Activated T-cell treated with anti-CD3 and anti-CD28 coated beads, Interleukin-2, amount 50 U/mL, for 24 hours (primary cell): ENCODE measurements around the gene PRKAR2A.
"Not testable (repeated sequence)": the region's sequence is repeated elsewhere in the genome, so short reads cannot be mapped to it uniquely, and the experiment has no call there.

ENCODE experiments used
- DNase-seq: peaks from one replicate; pipeline ENCODE4 v3.0.0-alpha.2; 2020
- H3K27ac Mint-ChIP-seq: 2 replicates; pipeline ENCODE4 v1.8.0; 2020; ENCODE audit warnings: mild to moderate bottlenecking, mixed read lengths
- H3K27me3 Mint-ChIP-seq: 2 replicates; pipeline ENCODE4 v1.8.0; 2020; ENCODE audit warnings: mixed read lengths
- H3K36me3 Mint-ChIP-seq: 2 replicates; pipeline ENCODE4 v1.8.0; 2020; ENCODE audit warnings: low read depth, mixed read lengths
- H3K4me1 Mint-ChIP-seq: 2 replicates; pipeline ENCODE4 v1.8.0; 2020; ENCODE audit warnings: low read depth, mixed read lengths
- H3K4me3 Mint-ChIP-seq: 2 replicates; pipeline ENCODE4 v1.8.0; 2020; ENCODE audit warnings: mild to moderate bottlenecking, moderate library complexity, mixed read lengths
- H3K9me3 Mint-ChIP-seq: 2 replicates; pipeline ENCODE4 v1.8.0; 2020; ENCODE audit warnings: mixed read lengths

Gene PRKAR2A

DNA sequence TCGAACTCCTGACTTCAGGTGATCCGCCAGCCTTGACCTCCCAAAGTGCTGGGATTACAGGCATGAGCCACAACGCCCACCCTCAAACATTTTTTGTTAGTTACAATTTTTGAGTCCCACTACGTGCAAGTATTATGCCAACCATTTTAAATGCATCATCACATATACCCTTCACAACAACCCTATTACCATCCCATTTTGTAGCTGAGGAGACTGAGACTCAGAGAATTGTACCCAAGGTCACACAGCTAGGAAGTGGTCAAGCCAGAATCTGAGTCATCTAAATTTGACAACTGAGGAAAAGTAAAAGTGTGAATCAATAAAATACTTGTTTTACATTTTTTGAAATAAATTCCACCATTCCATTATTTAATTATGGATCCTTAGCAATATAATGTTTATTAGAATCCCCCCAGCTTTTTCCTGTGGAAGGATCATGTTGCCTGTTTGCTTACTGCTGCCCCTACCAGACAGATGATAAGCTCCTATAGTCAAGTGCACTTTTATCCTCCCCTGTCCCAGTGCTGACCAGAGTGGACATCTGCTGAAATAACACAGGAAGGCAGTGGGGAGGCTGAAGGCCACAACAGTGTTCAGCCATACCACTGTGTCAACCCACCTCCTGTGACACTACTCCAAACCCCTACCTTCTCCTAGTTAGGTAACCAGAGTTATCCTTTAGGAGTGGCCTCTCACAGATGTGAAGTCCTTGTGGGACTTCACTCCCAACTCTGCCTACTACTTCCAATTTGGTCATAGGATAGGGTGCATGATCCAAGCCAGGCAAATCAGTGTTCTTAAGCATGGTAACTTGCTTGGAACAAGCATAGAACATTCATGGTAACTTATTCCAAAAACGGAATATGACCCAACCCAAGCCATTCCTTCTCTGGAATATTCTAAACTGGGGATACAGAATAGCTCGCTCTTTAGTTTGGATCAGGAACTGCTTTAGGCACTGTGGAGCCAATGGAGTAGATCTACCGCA, 28.1 kb downstream of the PRKAR2A start:
- Mint-ChIP-seq H3K4me1 (peaks cover 36% of the 10 kb centered on the region), H3K9me3 (no peaks in the 10 kb centered on the region)

DNA sequence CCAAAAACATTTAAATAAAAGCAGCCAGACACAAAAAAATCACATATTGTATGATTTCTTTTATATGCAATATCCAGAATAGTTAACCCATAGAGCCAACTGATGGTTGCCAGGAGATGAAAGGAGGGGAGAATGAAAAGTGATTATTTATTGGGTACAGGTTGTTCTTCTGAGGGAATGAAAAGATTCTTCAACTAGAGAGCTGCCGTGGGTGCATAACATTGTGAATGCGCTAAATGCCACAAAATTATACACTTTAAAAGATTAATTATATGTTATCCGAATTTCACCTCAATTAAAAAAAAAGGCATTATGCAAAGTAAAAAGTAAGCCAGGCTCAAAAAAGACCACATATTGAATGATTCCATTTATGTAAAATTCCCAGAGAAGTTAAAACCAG, 36.1 kb downstream of the PRKAR2A start:
- Mint-ChIP-seq H3K36me3 (peaks cover 4% of the 10 kb centered on the region), H3K27me3 (no peaks in the 10 kb centered on the region), H3K4me3 (no peak overlapping the region), H3K4me1 (peaks cover 36% of the 10 kb centered on the region), H3K9me3 (no peaks in the 10 kb centered on the region), H3K27ac (peak overlapping the region; percentile 41)
- DNase-seq = no peak

More for the DNA sequence above, 28.1 kb downstream of the PRKAR2A start:
- no peak for DNase-seq
- Mint-ChIP-seq H3K4me3 (no peak overlapping the region), H3K27me3 (no peaks in the 10 kb centered on the region), H3K27ac (no peak overlapping the region), H3K36me3 (peaks cover 12% of the 10 kb centered on the region)

DNA sequence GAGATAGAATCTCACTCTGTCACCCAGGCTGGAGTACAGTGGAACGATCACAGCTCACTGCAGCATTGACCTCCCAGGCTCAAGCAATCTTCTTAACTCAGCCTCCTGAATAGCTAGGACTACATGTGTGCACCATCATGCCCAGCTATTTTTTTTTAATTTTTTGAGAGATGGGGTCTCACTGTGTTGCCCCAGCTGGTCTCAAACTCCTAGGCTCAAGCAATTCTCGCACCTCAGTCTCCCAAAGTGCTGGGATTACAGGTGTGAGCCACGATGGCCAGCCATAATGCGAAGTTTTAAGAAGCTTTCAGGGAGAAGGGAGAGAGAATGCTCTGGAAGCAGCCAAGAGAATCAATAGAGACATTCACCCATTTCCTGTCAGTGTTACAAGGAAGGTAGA, 42.7 kb downstream of the PRKAR2A start:
- Mint-ChIP-seq H3K4me3 (no peak overlapping the region), H3K27ac (no peak overlapping the region), H3K9me3 (no peaks in the 10 kb centered on the region), H3K27me3 (no peaks in the 10 kb centered on the region), H3K4me1 (peaks cover 6% of the 10 kb centered on the region), H3K36me3 (peaks cover 10% of the 10 kb centered on the region)
- no peak for DNase-seq

DNA sequence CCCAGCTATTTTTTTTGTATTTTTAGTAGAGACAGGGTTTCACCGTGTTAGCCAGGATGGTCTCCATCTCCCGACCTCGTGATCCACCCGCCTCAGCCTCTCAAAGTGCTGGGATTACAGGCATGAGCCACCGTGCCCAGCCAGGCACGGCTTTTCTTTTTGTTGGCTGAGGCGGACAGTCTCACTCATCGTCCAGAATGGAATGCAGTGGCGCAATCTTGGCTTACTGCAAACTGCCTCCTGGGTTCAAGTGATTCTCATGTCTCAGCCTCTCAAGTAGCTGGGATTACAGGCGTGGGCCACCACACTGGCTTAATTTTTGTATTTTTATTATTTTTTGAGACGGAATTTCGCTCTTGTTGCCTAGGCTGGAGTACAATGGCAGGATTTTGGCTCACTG, 46.8 kb downstream of the PRKAR2A start:
- not testable (repeated sequence) for DNase-seq, H3K4me1 Mint-ChIP-seq, H3K27me3 Mint-ChIP-seq, H3K4me3 Mint-ChIP-seq, H3K27ac Mint-ChIP-seq, H3K9me3 Mint-ChIP-seq
- peaks cover 11% of the 10 kb centered on the region for H3K36me3 Mint-ChIP-seq

DNA sequence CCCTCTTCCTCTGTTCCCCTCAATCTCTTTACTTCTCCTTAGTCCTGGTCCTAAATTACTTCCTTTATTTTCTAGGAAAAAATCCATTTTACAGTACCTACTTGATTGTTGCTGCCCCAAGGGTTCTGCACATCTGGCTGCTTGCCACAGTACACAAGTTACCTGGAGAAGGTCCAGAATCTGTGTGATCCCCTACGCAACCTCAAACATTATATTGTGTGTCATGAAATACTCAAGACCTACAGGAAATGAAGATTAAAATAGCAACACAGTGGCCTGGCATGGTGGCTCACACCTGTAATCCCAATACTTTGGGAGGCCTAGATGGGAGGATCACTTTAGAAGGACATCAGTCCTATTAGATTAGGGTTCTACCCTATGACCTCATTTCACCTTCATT, 48.7 kb downstream of the PRKAR2A start:
- Mint-ChIP-seq H3K4me1 (no peaks in the 10 kb centered on the region), H3K4me3 (no peak overlapping the region), H3K9me3 (no peaks in the 10 kb centered on the region), H3K27me3 (no peaks in the 10 kb centered on the region), H3K36me3 (peaks cover 9% of the 10 kb centered on the region), H3K27ac (no peak overlapping the region)
- no peak for DNase-seq

DNA sequence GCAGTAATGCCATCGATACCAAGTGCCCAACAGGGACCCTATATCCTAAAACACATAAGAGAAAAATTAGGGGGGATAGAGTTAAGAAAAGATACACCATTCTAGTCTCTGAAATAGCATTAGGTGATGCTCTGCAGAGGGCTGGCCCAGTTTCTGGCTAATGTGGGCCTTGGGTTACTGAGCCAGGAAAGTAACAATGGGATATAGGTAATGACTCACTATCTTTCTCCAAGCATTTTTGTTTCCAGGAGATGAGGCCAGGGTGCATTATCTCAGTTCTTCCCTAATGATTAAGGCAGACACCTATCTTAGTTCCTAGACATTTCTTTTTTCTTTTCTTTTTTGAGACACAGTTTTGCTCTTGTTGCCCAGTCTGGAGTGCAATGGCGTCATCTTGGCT, 50.0 kb downstream of the PRKAR2A start:
- H3K27ac Mint-ChIP-seq = no peak overlapping the region
- peaks cover 16% of the 10 kb centered on the region for H3K36me3 Mint-ChIP-seq
- no peak for DNase-seq
- no peak overlapping the region for H3K4me3 Mint-ChIP-seq
- no peaks in the 10 kb centered on the region for H3K4me1 Mint-ChIP-seq
- no peaks in the 10 kb centered on the region for H3K27me3 Mint-ChIP-seq
- H3K9me3 Mint-ChIP-seq = no peaks in the 10 kb centered on the region

DNA sequence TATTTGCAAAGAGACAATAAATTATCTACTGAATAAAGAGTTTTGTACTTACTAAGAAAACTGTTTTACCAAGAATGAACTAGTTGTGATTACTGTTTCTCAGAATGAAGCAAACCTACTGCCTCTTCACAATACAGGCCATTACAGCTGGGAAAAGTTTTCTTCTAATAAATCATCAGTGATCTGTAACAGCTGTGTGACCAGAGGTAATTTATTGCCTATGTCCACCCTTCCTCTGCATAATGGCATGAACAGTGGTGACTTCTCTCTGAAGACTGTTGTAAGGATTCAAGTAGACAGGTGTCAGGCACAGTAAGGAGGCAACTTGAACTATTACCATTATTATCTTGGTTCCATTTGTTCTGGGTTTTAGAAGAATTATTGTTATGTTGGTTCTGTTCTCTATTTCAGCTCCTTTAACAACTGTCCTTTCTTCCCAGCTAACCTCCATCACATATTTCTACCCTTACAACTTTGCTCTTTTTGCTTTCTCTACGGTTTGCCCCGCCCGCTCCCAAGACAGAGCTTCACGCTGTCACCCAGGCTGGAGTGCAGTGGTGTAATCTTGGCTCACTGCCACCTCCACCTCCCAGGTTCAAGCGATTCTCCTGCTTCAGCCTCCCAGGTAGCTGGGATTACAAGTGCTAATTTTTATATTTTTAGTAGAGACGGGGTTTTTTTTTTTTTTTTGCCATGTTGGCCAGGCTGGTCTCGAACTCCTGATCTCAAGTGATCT, 51.5 kb downstream of the PRKAR2A start:
- Mint-ChIP-seq H3K27ac (peak overlapping the region; percentile 13), H3K27me3 (no peaks in the 10 kb centered on the region), H3K4me3 (no peak overlapping the region), H3K9me3 (no peaks in the 10 kb centered on the region), H3K4me1 (no peaks in the 10 kb centered on the region), H3K36me3 (peaks cover 14% of the 10 kb centered on the region)
- no peak for DNase-seq

DNA sequence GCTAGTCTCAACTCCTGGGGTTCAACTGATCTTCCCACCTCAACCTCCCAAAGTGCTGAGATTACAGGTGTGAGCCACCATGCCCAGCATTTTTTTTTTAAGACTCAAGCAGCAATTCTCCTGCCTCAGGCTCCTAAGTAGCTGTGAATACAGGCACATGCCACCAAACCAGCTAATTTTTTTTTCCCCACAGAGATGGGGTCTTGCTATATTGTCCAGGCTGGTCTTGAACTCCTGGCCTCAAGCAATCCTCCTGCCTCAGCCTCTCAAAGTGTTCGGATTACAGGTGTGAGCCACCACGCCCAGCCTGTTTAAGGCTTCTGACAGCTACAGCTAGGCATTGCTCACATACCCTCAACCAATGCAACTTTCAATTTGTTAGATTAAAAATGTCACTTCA, 54.2 kb downstream of the PRKAR2A start:
- not testable (repeated sequence) for DNase-seq, H3K27ac Mint-ChIP-seq, H3K27me3 Mint-ChIP-seq, H3K9me3 Mint-ChIP-seq, H3K4me3 Mint-ChIP-seq
- Mint-ChIP-seq H3K36me3 (peaks cover 32% of the 10 kb centered on the region), H3K4me1 (peaks cover 14% of the 10 kb centered on the region)

DNA sequence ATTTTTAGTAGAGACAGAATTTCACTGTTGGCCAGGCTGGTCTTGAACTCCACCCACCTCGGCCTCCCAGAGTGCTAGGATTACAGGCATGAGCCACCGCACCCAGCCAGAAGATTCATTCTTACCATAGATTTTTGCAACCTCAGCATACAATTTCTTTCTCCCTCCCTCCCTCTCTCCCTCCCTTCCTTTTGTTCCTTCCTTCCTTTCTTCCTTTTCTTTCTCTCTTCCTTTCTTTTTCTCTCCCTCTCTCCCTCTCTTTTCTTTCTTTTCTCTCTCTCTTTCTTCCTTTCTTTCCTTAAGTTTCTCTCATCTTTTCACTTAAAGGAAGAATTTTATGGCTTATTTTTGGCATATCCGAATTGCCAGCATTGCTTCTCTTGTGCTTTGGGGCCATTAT, 58.0 kb downstream of the PRKAR2A start:
- DNase-seq = no peak
- peaks cover 16% of the 10 kb centered on the region for H3K4me1 Mint-ChIP-seq
- peak overlapping the region; percentile 18 for H3K27ac Mint-ChIP-seq
- peaks cover 49% of the 10 kb centered on the region for H3K36me3 Mint-ChIP-seq
- no peak overlapping the region for H3K4me3 Mint-ChIP-seq
- H3K27me3 Mint-ChIP-seq = no peaks in the 10 kb centered on the region
- no peaks in the 10 kb centered on the region for H3K9me3 Mint-ChIP-seq

DNA sequence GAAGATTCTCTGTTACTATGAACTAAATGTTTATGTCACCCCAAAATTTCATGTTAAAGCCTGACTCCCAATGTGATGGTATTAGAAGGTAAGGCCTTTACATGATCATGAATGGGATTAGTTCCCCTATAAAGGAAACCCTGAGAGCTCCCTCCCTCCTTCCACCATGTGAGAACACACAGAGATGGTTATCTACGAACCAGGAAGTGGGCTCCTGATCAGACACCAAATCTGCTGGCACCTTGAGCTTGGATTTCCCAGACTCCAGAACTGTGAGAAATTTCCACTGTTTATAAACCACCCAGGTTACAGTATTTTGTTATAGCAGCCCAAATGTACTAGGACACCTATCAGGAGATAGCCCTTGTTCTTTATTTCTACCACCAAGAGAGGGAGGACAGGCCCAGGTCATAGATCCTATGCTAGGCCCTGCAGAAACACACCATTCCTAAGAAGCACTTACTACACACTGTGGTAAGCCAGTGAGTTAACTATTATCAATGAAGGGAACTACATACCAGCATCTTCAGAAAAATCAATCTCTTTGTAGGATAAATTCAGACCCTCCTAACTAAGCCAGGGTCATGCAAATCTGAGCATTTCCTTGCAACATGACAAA, 59.0 kb downstream of the PRKAR2A start:
- Mint-ChIP-seq H3K36me3 (peaks cover 49% of the 10 kb centered on the region), H3K4me1 (peaks cover 16% of the 10 kb centered on the region), H3K27me3 (no peaks in the 10 kb centered on the region), H3K4me3 (no peak overlapping the region), H3K27ac (peak overlapping the region; percentile 61), H3K9me3 (no peaks in the 10 kb centered on the region)
- no peak for DNase-seq

DNA sequence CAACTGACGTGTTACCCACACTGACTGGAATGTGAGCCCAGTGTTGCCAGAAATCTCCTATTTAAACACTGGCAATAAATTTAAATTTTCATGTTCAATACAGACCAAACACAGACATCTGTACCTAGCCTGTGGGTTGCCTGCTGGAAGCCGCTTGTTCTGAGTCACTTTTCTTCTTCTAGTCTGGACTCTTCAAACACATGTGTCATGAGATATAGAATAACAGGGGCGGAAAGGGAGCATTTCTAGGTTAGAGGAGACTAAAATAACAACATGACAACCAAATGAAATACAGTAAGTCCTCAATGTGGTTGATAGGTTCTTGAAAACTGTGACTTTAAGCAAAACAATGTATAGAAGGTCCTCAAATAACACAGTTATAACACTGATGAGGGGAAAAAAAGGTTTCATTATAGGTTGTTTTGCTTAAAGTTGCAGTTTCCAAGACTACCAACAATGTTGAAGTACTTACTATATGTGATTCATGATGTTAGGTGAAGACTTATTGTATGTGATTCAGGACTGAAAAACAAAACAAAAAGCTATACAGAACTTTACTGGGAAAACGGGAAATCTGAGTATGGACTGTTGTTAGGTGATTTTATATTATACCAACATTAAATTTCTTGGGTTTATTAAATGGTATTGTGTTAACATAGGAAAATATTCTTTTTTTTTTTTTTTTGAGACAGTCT, 63.1 kb downstream of the PRKAR2A start:
- Mint-ChIP-seq H3K9me3 (no peaks in the 10 kb centered on the region), H3K4me1 (peaks cover 10% of the 10 kb centered on the region), H3K27me3 (no peaks in the 10 kb centered on the region), H3K27ac (peak overlapping the region; percentile 19), H3K36me3 (peaks cover 60% of the 10 kb centered on the region), H3K4me3 (no peak overlapping the region)
- no peak for DNase-seq

DNA sequence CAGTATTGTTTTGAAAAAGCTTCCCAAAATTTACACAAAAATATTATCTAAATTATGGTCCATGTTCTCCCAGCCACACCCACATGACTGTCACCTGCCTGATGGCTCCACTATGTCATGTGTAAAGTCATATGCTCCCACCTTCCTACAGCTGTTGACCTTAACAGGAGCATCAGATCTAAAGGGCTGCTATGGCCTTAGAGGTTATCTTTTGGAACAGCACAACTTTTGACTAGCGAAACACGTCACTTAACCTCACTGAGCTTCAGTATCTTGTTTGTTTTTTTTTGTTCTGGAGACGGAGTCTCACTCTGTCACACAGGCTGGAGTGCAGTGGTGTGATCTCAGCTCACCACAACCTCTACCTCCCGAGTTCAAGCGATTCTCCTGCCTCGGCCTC, 64.4 kb downstream of the PRKAR2A start:
- Mint-ChIP-seq H3K4me1 (peaks cover 1% of the 10 kb centered on the region), H3K4me3 (no peak overlapping the region), H3K27ac (no peak overlapping the region), H3K9me3 (no peaks in the 10 kb centered on the region), H3K27me3 (no peaks in the 10 kb centered on the region), H3K36me3 (peaks cover 54% of the 10 kb centered on the region)
- no peak for DNase-seq

DNA sequence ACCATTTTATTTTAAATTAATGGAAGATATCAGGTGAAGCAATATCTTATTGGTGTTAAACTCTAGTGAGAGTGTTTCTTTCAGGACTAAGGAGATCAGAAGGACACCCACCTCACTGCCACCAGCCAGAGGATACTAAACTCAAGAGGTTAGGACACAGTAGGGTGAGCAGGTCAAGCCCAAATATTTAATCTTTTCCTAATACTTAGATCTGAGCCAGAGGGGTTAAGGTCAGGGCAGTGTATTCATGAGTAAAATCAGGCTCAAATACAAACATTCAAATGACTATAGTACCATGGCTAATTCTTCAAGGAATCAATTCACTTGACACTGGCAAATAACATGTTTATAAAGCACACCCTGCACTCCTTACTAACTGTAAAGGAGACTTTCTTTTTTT, 65.6 kb downstream of the PRKAR2A start:
- no peaks in the 10 kb centered on the region for H3K27me3 Mint-ChIP-seq
- H3K27ac Mint-ChIP-seq = no peak overlapping the region
- DNase-seq = no peak
- no peaks in the 10 kb centered on the region for H3K9me3 Mint-ChIP-seq
- H3K4me3 Mint-ChIP-seq = no peak overlapping the region
- peaks cover 58% of the 10 kb centered on the region for H3K36me3 Mint-ChIP-seq
- no peaks in the 10 kb centered on the region for H3K4me1 Mint-ChIP-seq

DNA sequence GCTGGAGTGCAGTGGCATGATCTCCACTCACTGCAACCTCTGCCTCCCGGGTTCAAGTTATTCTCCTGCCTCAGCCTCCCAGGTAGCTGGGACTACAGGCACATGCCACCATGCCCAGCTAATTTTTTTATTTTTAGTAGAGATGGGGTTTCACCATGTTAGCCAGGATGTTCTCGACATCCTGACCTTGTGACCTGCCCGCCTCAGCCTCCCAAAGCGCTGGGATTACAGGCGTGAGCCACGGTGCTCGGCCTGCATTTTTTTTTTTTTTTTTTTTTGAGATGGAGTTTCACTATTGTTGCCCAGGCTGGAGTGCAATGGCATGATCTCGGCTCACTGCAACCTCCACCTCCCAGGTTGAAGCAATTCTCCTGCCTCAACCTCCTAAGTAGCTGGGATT, 69.1 kb downstream of the PRKAR2A start:
- H3K36me3 Mint-ChIP-seq = peaks cover 48% of the 10 kb centered on the region
- not testable (repeated sequence) for H3K4me1 Mint-ChIP-seq, H3K27ac Mint-ChIP-seq, H3K4me3 Mint-ChIP-seq, DNase-seq, H3K27me3 Mint-ChIP-seq, H3K9me3 Mint-ChIP-seq
